ENCODE measurements around the gene IFNAR2. TPM values are rescaled to one million over a fixed set of nuclear protein-coding genes. Genes with fewer than 3 reads are reported as not detected.
A peak's percentile ranks its signal among the peaks of the same experiment; 100 is the strongest.

Gene IFNAR2
- total RNA-seq, 4 donors from 2014 or later: 5.3 to 14.6 (median 10.4) TPM

- peaks cover 8 to 9% (median 8%) of the 10 kb centered on the region in 4 donors for H3K4me1 ChIP-seq
- 60% methylated on average over 6 of the region's 6 CpGs for WGBS
- H3K27me3 ChIP-seq: peaks cover 0 to 5% (median 0%) of the 10 kb centered on the region in 4 donors
- no peaks in the 10 kb centered on the region for H3K36me3 ChIP-seq
- H3K9me3 ChIP-seq: no peaks in the 10 kb centered on the region
- TF ChIP-seq POLR2A (IDR thresholded peaks at IDR 0.05; ENCODE audit: low read depth): no peak
- TF ChIP-seq CTCF (IDR thresholded peaks at IDR 0.05): no peak
- no peak overlapping the region for H3K27ac ChIP-seq (replicated peaks in 1 of 4)
- peak; percentile 53 for DNase-seq (ENCODE audit: extremely low spot score)
- intact Hi-C loops (cut with DNase I): no loop called here
- no peak overlapping the region for H3K4me3 ChIP-seq
These were observed 18.0 kb upstream of the IFNAR2 start for GRCh38 chr21:33211732-33212131.

- H3K4me1 ChIP-seq: peaks cover 8 to 9% (median 8%) of the 10 kb centered on the region in 4 donors
- no peaks in the 10 kb centered on the region for H3K9me3 ChIP-seq
- 49% methylated on average over 8 of the region's 8 CpGs for WGBS
- H3K27me3 ChIP-seq: peaks cover 0 to 5% (median 0%) of the 10 kb centered on the region in 4 donors
- intact Hi-C loops (cut with DNase I): no loop called here
- DNase-seq (ENCODE audit: extremely low spot score): peak; percentile 77
- no peak overlapping the region for H3K4me3 ChIP-seq
- TF ChIP-seq POLR2AphosphoS5 (IDR thresholded peaks at IDR 0.05) (no peak), CTCF (IDR thresholded peaks at IDR 0.05) (no peak), POLR2A (IDR thresholded peaks at IDR 0.05; ENCODE audit: low read depth) (no peak), EP300 (IDR thresholded peaks at IDR 0.05) (no peak)
- no peaks in the 10 kb centered on the region for H3K36me3 ChIP-seq
- no peak overlapping the region for H3K27ac ChIP-seq (replicated peaks in 1 of 4)
These were observed 17.4 kb upstream of the IFNAR2 start for GRCh38 chr21:33212159-33212851.

GRCh38 chr21:33214056-33214455, 15.7 kb upstream of the IFNAR2 start:
- no peaks in the 10 kb centered on the region for H3K36me3 ChIP-seq
- intact Hi-C loops (cut with DNase I): no loop called here
- peak; percentile 70 for DNase-seq (ENCODE audit: extremely low spot score)
- WGBS: 89% methylated on average over 1 of the region's 1 CpG
- H3K27ac ChIP-seq (replicated peaks in 1 of 4): no peak overlapping the region
- no peak overlapping the region for H3K4me3 ChIP-seq
- peaks cover 8 to 9% (median 8%) of the 10 kb centered on the region in 4 donors for H3K4me1 ChIP-seq
- TF ChIP-seq POLR2A (IDR thresholded peaks at IDR 0.05; ENCODE audit: low read depth) (no peak), CTCF (IDR thresholded peaks at IDR 0.05) (no peak), POLR2AphosphoS5 (IDR thresholded peaks at IDR 0.05) (no peak), EP300 (IDR thresholded peaks at IDR 0.05) (no peak)
- H3K9me3 ChIP-seq: no peaks in the 10 kb centered on the region
- H3K27me3 ChIP-seq: peaks cover 0 to 5% (median 0%) of the 10 kb centered on the region in 4 donors

GRCh38 chr21:33217138-33217520, 12.6 kb upstream of the IFNAR2 start:
- Histone ChIP-seq H3K27ac (replicated peaks in 1 of 4) (no peak overlapping the region), H3K4me1 (peaks cover 3 to 5% (median 3%) of the 10 kb centered on the region in 4 donors), H3K27me3 (peaks cover 0 to 5% (median 0%) of the 10 kb centered on the region in 4 donors), H3K9me3 (peaks cover 0 to 6% (median 2%) of the 10 kb centered on the region in 4 donors), H3K36me3 (no peaks in the 10 kb centered on the region), H3K4me3 (no peak overlapping the region)
- no peak for DNase-seq (ENCODE audit: extremely low spot score)
- WGBS: 83% methylated on average over 2 of the region's 2 CpGs
- TF ChIP-seq POLR2AphosphoS5 (IDR thresholded peaks at IDR 0.05) (no peak), POLR2A (IDR thresholded peaks at IDR 0.05; ENCODE audit: low read depth) (no peak), EP300 (IDR thresholded peaks at IDR 0.05) (no peak)
- intact Hi-C loops (cut with DNase I): no loop called here

- no peak overlapping the region for H3K27ac ChIP-seq (replicated peaks in 1 of 4)
- peaks cover 0 to 9% (median 3%) of the 10 kb centered on the region in 4 donors for H3K9me3 ChIP-seq
- peaks cover 0 to 5% (median 0%) of the 10 kb centered on the region in 4 donors for H3K27me3 ChIP-seq
- H3K36me3 ChIP-seq: no peaks in the 10 kb centered on the region
- H3K4me3 ChIP-seq: no peak overlapping the region
- DNase-seq (ENCODE audit: extremely low spot score): peak; percentile 34
- H3K4me1 ChIP-seq: no peaks in the 10 kb centered on the region
- intact Hi-C loops (cut with DNase I): no loop called here
- TF ChIP-seq POLR2AphosphoS5 (IDR thresholded peaks at IDR 0.05) (no peak), EP300 (IDR thresholded peaks at IDR 0.05) (no peak), CTCF (IDR thresholded peaks at IDR 0.05) (no peak), POLR2A (IDR thresholded peaks at IDR 0.05; ENCODE audit: low read depth) (no peak)
- 92% methylated on average over 3 of the region's 3 CpGs for WGBS
These were observed 10.4 kb upstream of the IFNAR2 start for GRCh38 chr21:33219300-33219699.
